Mucosa of descending colon (tissue), 3 donors: Measurements from ENCODE around the gene PARG. TPM values are rescaled to one million over a fixed set of nuclear protein-coding genes. Genes with fewer than 3 reads are reported as not detected.
"Not testable (repeated sequence)": the region's sequence is repeated elsewhere in the genome, so short reads cannot be mapped to it uniquely, and the experiment has no call there.

Experiments used
- ATAC-seq: fragments of 200-7000 bp; cut with Tn5 transposase; one replicate; pipeline ENCODE4 v1.9.1; 2020; ENCODE audit warnings: mild to moderate bottlenecking, moderate library complexity
- DNase-seq, 3 donors: peaks; one replicate each; pipeline ENCODE4 v3.0.0-alpha.2; 2020
- H3K36me3 ChIP-seq: fragments of 200-600 bp; one replicate; pipeline ENCODE4 v1.8.0; 2021; ENCODE audit warnings: low read depth, mild to moderate bottlenecking
- H3K4me1 ChIP-seq: fragments of 200-600 bp; one replicate; pipeline ENCODE4 v1.8.0; 2021; ENCODE audit warnings: low read depth, mild to moderate bottlenecking
- H3K4me3 ChIP-seq: fragments of 200-600 bp; one replicate; pipeline ENCODE4 v1.8.0; 2021; ENCODE audit warnings: mild to moderate bottlenecking
- H3K9me3 ChIP-seq: fragments of 200-600 bp; one replicate; pipeline ENCODE4 v1.8.0; 2021; ENCODE audit warnings: mild to moderate bottlenecking
- intact Hi-C, 2 donors: fragments of 100-400 bp; cut with DNase I in 1 of 2; cut with micrococcal nuclease in 1 of 2; formaldehyde crosslinking; loops; one replicate each; pipeline versions ENCODE4 v1.11.0 to v1.11.1; 2022; cut with DNase I, micrococcal nuclease
- total RNA-seq, 3 donors: library from RNA; stranded (reverse); fragmentation: NEBNext Ultra II Directional in 2 of 3; extraction: Animal tissue kit (Norgen Biotek cat#: 25700) in 2 of 3; gene quantifications; one replicate each; pipeline versions ENCODE4 v1.2.1 to v1.2.4, GENCODE V29; 2021 to 2023
- donor health status: DM: no; HTN: no; CAD: no; lungs with moderate emphysema.
- donor health status: DM: no; HTN: no; CAD: no.
- donor health status: DM: no; HTN: yes; CAD: no.

PARG gene
- total RNA-seq, 3 donors from 2014 or later: 26.6 to 34.3 (median 31.6) TPM

GRCh38 chr10:49931959-49932728 is 9.7 kb downstream of the PARG start:
- DNase-seq, H3K9me3 ChIP-seq, intact Hi-C loops, H3K4me1 ChIP-seq, H3K4me3 ChIP-seq, H3K36me3 ChIP-seq, ATAC-seq: not testable (repeated sequence)

- H3K4me3 ChIP-seq, ATAC-seq, intact Hi-C loops, H3K36me3 ChIP-seq, DNase-seq, H3K4me1 ChIP-seq, H3K9me3 ChIP-seq: not testable (repeated sequence)
These were observed 10.6 kb downstream of the PARG start for GRCh38 chr10:49931276-49931675.

- ATAC-seq: peak; percentile 76
- H3K9me3 ChIP-seq, H3K4me3 ChIP-seq, H3K36me3 ChIP-seq, intact Hi-C loops, H3K4me1 ChIP-seq, DNase-seq: not testable (repeated sequence)
These were observed 18.3 kb downstream of the PARG start for GRCh38 chr10:49923572-49923971.

GRCh38 chr10:49922041-49922440 is 19.8 kb downstream of the PARG start:
- intact Hi-C loops, H3K36me3 ChIP-seq, DNase-seq, H3K4me1 ChIP-seq, ATAC-seq, H3K4me3 ChIP-seq, H3K9me3 ChIP-seq: not testable (repeated sequence)

GRCh38 chr10:49917927-49918326 is 23.9 kb downstream of the PARG start:
- H3K9me3 ChIP-seq, DNase-seq, intact Hi-C loops, H3K36me3 ChIP-seq, ATAC-seq, H3K4me3 ChIP-seq, H3K4me1 ChIP-seq: not testable (repeated sequence)

GRCh38 chr10:49916451-49916850 is 25.4 kb downstream of the PARG start:
- H3K4me1 ChIP-seq, DNase-seq, H3K9me3 ChIP-seq, H3K36me3 ChIP-seq, intact Hi-C loops, H3K4me3 ChIP-seq, ATAC-seq: not testable (repeated sequence)

- H3K9me3 ChIP-seq, ATAC-seq, DNase-seq, H3K4me1 ChIP-seq, H3K36me3 ChIP-seq, H3K4me3 ChIP-seq, intact Hi-C loops: not testable (repeated sequence)
These were observed 31.5 kb downstream of the PARG start for GRCh38 chr10:49910295-49910694.

GRCh38 chr10:49908290-49909080 is 33.3 kb downstream of the PARG start:
- H3K4me3 ChIP-seq, DNase-seq, intact Hi-C loops, H3K9me3 ChIP-seq, ATAC-seq, H3K36me3 ChIP-seq, H3K4me1 ChIP-seq: not testable (repeated sequence)

- intact Hi-C loops, DNase-seq, H3K4me1 ChIP-seq, H3K9me3 ChIP-seq, H3K36me3 ChIP-seq, H3K4me3 ChIP-seq, ATAC-seq: not testable (repeated sequence)
These were observed 38.0 kb downstream of the PARG start for GRCh38 chr10:49903829-49904228.

- H3K9me3 ChIP-seq, intact Hi-C loops, ATAC-seq, H3K36me3 ChIP-seq, H3K4me1 ChIP-seq, H3K4me3 ChIP-seq, DNase-seq: not testable (repeated sequence)
These were observed 41.4 kb downstream of the PARG start for GRCh38 chr10:49900406-49900805.

GRCh38 chr10:49899999-49900398 is 41.8 kb downstream of the PARG start:
- intact Hi-C loops, H3K9me3 ChIP-seq, H3K4me3 ChIP-seq, ATAC-seq, H3K4me1 ChIP-seq, H3K36me3 ChIP-seq, DNase-seq: not testable (repeated sequence)

GRCh38 chr10:49890025-49890424 is 51.8 kb downstream of the PARG start:
- H3K4me1 ChIP-seq, H3K4me3 ChIP-seq, H3K36me3 ChIP-seq, H3K9me3 ChIP-seq, DNase-seq, intact Hi-C loops, ATAC-seq: not testable (repeated sequence)

- ATAC-seq: not testable (repeated sequence)
These were observed 57.0 kb downstream of the PARG start for GRCh38 chr10:49884739-49885331.

GRCh38 chr10:49883852-49884251 is 58.0 kb downstream of the PARG start:
- H3K9me3 ChIP-seq, H3K36me3 ChIP-seq, H3K4me3 ChIP-seq, H3K4me1 ChIP-seq, intact Hi-C loops: not testable (repeated sequence)
- DNase-seq (peak; percentile 39 to 54 (median 43)), ATAC-seq (peak; percentile 91)

More at GRCh38 chr10:49884739-49885331, 57.0 kb downstream of the PARG start:
- DNase-seq, H3K4me3 ChIP-seq, H3K9me3 ChIP-seq, H3K4me1 ChIP-seq, H3K36me3 ChIP-seq, intact Hi-C loops: not testable (repeated sequence)
